Bronchial epithelial cell (primary cell): ENCODE measurements around the gene A4GALT. TPM values are rescaled to one million over a fixed set of nuclear protein-coding genes. Genes with fewer than 3 reads are reported as not detected.

Experiments used
- DNase-seq: peaks from one replicate; pipeline ENCODE4 v3.0.0-alpha.2; 2010; ENCODE audit warnings: low read depth
- FAIRE-seq: peaks from 2 replicates; lab custom pipeline; 2011; peaks lifted over from hg19 to GRCh38; lab: Jason Lieb, UNC
- H3K27me3 ChIP-seq: 2 replicates; pipeline ENCODE4 v1.5.1; 2011; ENCODE audit warnings: low read length; ENCODE audit not compliant: control insufficient read depth, insufficient read depth
- H3K36me3 ChIP-seq: 2 replicates; pipeline ENCODE4 v1.5.1; 2011; ENCODE audit warnings: low read length; ENCODE audit not compliant: control insufficient read depth, insufficient read depth
- H3K4me3 ChIP-seq: 2 replicates; pipeline ENCODE4 v1.5.1; 2011; ENCODE audit warnings: mild to moderate bottlenecking, low read depth, low read length, control low read depth
- CTCF ChIP-seq: IDR thresholded peaks from 2 replicates; pipeline ENCODE4 v1.5.1; 2011; ENCODE audit warnings: mild to moderate bottlenecking, moderate library complexity, low read length, control low read depth, inconsistent platforms; ENCODE audit not compliant: insufficient read depth, severe bottlenecking
- total RNA-seq: library from RNA; depleted of rRNA; stranded (reverse); fragments of >200 nt; gene quantifications from 2 replicates; pipeline ENCODE4 v1.2.1, GENCODE V29; 2014

The A4GALT gene
- total RNA-seq, 1 donor from 2014 or later, result 12.4 TPM

DNA sequence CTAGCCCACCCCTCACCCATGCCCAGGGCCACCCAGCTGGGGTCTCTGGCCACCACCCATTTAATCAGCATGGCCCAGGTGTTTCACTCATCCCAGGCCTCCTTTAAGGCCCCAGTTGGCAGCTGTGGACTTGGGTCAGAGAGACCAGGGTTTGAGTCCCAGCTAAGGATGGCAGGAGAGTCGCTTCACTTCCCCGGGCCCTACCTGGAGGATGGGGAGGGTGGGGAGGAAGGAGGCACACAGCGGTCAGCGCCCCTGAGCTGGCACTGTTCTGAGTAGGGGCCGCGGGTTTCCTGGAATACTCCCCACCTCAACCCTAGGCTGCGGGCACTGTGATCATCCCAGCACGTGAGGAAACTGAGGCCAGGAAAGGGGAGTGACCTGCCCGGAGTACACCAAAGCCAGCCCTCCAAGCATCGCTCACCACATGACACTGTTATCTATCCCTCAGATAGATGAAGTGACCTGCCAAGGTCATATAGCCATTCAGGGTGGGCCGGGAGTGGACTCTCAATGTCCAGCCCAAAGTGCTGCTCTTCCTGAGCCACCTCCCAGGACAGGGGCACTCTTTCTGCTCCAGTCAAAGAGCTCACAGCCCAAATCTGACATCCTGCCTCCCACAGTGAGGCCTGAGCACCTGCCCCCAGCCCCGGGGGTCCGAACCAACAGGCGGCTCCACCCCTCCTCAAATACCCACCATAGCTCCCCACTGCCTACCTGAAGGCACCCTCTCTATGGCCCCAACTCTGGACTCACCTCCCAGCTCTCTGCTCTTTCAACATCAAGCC, 76.8 kb downstream of the A4GALT start:
- FAIRE-seq (no peak), DNase-seq (no peak)
- no peaks in the 10 kb centered on the region for H3K36me3 ChIP-seq
- TF ChIP-seq CTCF, result no peak
- no peak overlapping the region for H3K4me3 ChIP-seq
- no peaks in the 10 kb centered on the region for H3K27me3 ChIP-seq

GRCh38 chr22:42642806-42643633, 77.7 kb downstream of the A4GALT start:
- no peak for DNase-seq
- TF ChIP-seq CTCF, result no peak
- Histone ChIP-seq H3K36me3 (no peaks in the 10 kb centered on the region), H3K4me3 (no peak overlapping the region), H3K27me3 (no peaks in the 10 kb centered on the region)
- no peak for FAIRE-seq

Other genes with a start within 250 kb of the A4GALT start
- 30.7 and 39.8 TPM in 2 replicates for gene RRP7A, start 201.1 kb downstream of the A4GALT start, total RNA-seq
- gene SERHL2, start 166.9 kb downstream of the A4GALT start, total RNA-seq, result 0.79 and 1.4 TPM in 2 replicates
- 16.8 and 25.1 TPM in 2 replicates for gene POLDIP3, start 106.0 kb downstream of the A4GALT start, total RNA-seq
- gene ATP5MGL, start 80.3 kb downstream of the A4GALT start, total RNA-seq, result 0.26 and 1.1 TPM in 2 replicates
- gene CYB5R3, start 71.5 kb downstream of the A4GALT start, total RNA-seq, result 9.0 and 16.4 TPM in 2 replicates
- gene ARFGAP3, start 136.4 kb upstream of the A4GALT start, total RNA-seq, result 76.7 and 87.7 TPM in 2 replicates